Neuronal stem cell (in vitro differentiated cells): ENCODE measurements around the gene GCM1.

ENCODE experiments used
- DNase-seq: peaks from one replicate; pipeline ENCODE4 v3.0.0-alpha.2; 2013; ENCODE audit warnings: low spot score
- H2AFZ ChIP-seq: one replicate; pipeline ENCODE4 v1.6.1; 2013; ENCODE audit warnings: mild to moderate bottlenecking, low read length, inconsistent platforms
- H2AK5ac ChIP-seq: 2 replicates; pipeline ENCODE4 v1.6.1; 2013; ENCODE audit warnings: low read depth, mild to moderate bottlenecking, inconsistent platforms, low read length, moderate library complexity, mixed read lengths
- H2BK120ac ChIP-seq: 2 replicates; pipeline ENCODE4 v1.6.1; 2013; ENCODE audit warnings: low read depth, mild to moderate bottlenecking, inconsistent platforms, low read length, moderate library complexity, mixed read lengths
- H2BK12ac ChIP-seq: one replicate; pipeline ENCODE4 v1.6.1; 2013; ENCODE audit warnings: low read length, inconsistent platforms
- H2BK15ac ChIP-seq: 2 replicates; pipeline ENCODE4 v1.6.1; 2013; ENCODE audit warnings: mild to moderate bottlenecking, low read length, inconsistent platforms, mixed read lengths
- H2BK5ac ChIP-seq: one replicate; pipeline ENCODE4 v1.6.1; 2013; ENCODE audit warnings: inconsistent platforms, mild to moderate bottlenecking, low read length, moderate library complexity
- H3K14ac ChIP-seq: one replicate; pipeline ENCODE4 v1.6.1; 2013; ENCODE audit warnings: low read length, inconsistent platforms
- H3K18ac ChIP-seq: 2 replicates; pipeline ENCODE4 v1.6.1; 2013; ENCODE audit warnings: low read length, inconsistent platforms
- H3K23ac ChIP-seq: 2 replicates; pipeline ENCODE4 v1.6.1; 2013; ENCODE audit warnings: low read depth, mild to moderate bottlenecking, mixed read lengths, low read length, inconsistent platforms; ENCODE audit not compliant: poor library complexity
- H3K27ac ChIP-seq: replicated peaks from 3 replicates; pipeline ENCODE4 v1.5.1; 2013; ENCODE audit warnings: low read length, inconsistent platforms
- H3K27me3 ChIP-seq, 3 experiments: 2 replicates each; pipeline ENCODE4 v1.6.1; 2013; ENCODE audit warnings: low read length in 3 of 3, mild to moderate bottlenecking in 2 of 3, inconsistent platforms in 1 of 3, low read depth in 1 of 3, mixed read lengths in 1 of 3, moderate library complexity in 1 of 3; ENCODE audit not compliant: control insufficient read depth in 3 of 3, insufficient read depth in 3 of 3
- H3K36me3 ChIP-seq, 2 donors: replicated peaks in 1 of 2; 2 replicates each; pipeline ENCODE4 v1.6.1; 2013; ENCODE audit warnings: low read length in 2 of 2; ENCODE audit not compliant: control insufficient read depth in 2 of 2, insufficient read depth in 2 of 2
- H3K4ac ChIP-seq: 2 replicates; pipeline ENCODE4 v1.6.1; 2013; ENCODE audit warnings: inconsistent platforms, mild to moderate bottlenecking, low read length, moderate library complexity
- H3K4me1 ChIP-seq, 2 donors: 1 replicate in 1 of 2; 2 replicates in 1 of 2; pipeline ENCODE4 v1.6.1; 2013; ENCODE audit warnings: low read length in 2 of 2, low read depth in 1 of 2; ENCODE audit not compliant: control insufficient read depth in 2 of 2, insufficient read depth in 1 of 2
- H3K4me2 ChIP-seq: one replicate; pipeline ENCODE4 v1.6.1; 2013; ENCODE audit warnings: mild to moderate bottlenecking, low read length, inconsistent platforms; ENCODE audit not compliant: insufficient read depth, poor library complexity, severe bottlenecking
- H3K4me3 ChIP-seq, 2 donors: 2 replicates each; pipeline ENCODE4 v1.5.1; 2013; ENCODE audit warnings: low read length in 2 of 2, mild to moderate bottlenecking in 2 of 2, inconsistent platforms in 1 of 2, moderate library complexity in 1 of 2
- H3K79me1 ChIP-seq: one replicate; pipeline ENCODE4 v1.6.1; 2013; ENCODE audit warnings: low read depth, mild to moderate bottlenecking, inconsistent platforms, low read length, moderate library complexity
- H3K9ac ChIP-seq: one replicate; pipeline ENCODE4 v1.6.1; 2013; ENCODE audit warnings: mild to moderate bottlenecking, low read depth, low read length, inconsistent platforms; ENCODE audit not compliant: poor library complexity
- H3K9me3 ChIP-seq, 2 donors: replicated peaks in 1 of 2; 2 replicates each; pipeline versions ENCODE3 to v1.6.1; 2013; ENCODE audit warnings: low read length in 2 of 2, mild to moderate bottlenecking in 2 of 2, inconsistent platforms in 1 of 2, low read depth in 1 of 2, mixed read lengths in 1 of 2, moderate library complexity in 1 of 2; ENCODE audit not compliant: control insufficient read depth in 2 of 2, insufficient read depth in 1 of 2
- H4K8ac ChIP-seq: one replicate; pipeline ENCODE4 v1.6.1; 2013; ENCODE audit warnings: low read depth, mild to moderate bottlenecking, inconsistent platforms, low read length, moderate library complexity
- H4K91ac ChIP-seq: one replicate; pipeline ENCODE4 v1.6.1; 2013; ENCODE audit warnings: low read length, low read depth, mild to moderate bottlenecking, inconsistent platforms; ENCODE audit not compliant: poor library complexity
- WGBS, 2 donors: extraction: QIAGEN DNeasy Blood & Tissue Kit; methylation state at CpG; one replicate each; pipeline ENCODE4 v1.1.7; 2013; ENCODE audit warnings: missing lambda C conversion rate in 2 of 2, mixed read lengths in 1 of 2; ENCODE audit not compliant: insufficient read length in 2 of 2, insufficient replicate concordance in 1 of 2; ENCODE audit errors: extremely low coverage in 2 of 2; 5-methylcytosine and 5-hydroxymethylcytosine counted together

Gene GCM1

DNA sequence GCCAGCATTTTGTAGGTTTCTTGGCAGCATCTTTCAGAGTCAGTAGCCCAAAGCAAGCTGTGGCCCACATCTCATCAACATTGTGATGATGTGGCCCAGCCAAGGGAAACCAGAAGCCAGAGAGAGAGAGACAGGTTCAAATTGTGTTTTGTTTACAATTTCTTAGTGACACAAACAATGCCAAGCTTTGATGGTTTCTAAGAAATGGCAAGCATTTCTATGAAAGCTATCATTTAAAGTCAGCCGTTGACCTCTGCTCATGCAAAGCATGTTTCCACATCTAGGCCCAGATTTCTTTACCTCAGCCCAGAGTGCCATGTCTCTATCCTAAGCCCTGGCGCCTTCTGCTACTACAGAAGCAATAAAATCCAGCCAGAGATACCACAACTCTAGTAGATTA is 32.9 kb downstream of the GCM1 start:
- no peaks in the 10 kb centered on the region for H3K9me3 ChIP-seq
- H3K79me1 ChIP-seq = no peaks in the 10 kb centered on the region
- no peak overlapping the region for H3K4me2 ChIP-seq
- H2BK12ac ChIP-seq = no peak overlapping the region
- H2BK120ac ChIP-seq = no peak overlapping the region
- WGBS, 2 donors = no CpG with 5 or more reads among the region's 2 CpGs
- DNase-seq = no peak
- H3K23ac ChIP-seq = no peak overlapping the region
- H2BK15ac ChIP-seq = no peak overlapping the region
- no peak overlapping the region for H2AK5ac ChIP-seq
- no peak overlapping the region for H2AFZ ChIP-seq
- H3K4ac ChIP-seq = no peak overlapping the region
- peaks cover 0 to 4% (median 0%) of the 10 kb centered on the region in 3 experiments for H3K27me3 ChIP-seq
- H3K9ac ChIP-seq = no peak overlapping the region
- H3K4me1 ChIP-seq = no peaks in the 10 kb centered on the region
- H3K27ac ChIP-seq = no peak overlapping the region
- H3K14ac ChIP-seq = no peak overlapping the region
- H3K4me3 ChIP-seq = no peak overlapping the region
- no peak overlapping the region for H4K8ac ChIP-seq
- H3K18ac ChIP-seq = no peak overlapping the region
- no peak overlapping the region for H4K91ac ChIP-seq
- H3K36me3 ChIP-seq = no peaks in the 10 kb centered on the region
- no peak overlapping the region for H2BK5ac ChIP-seq

DNA sequence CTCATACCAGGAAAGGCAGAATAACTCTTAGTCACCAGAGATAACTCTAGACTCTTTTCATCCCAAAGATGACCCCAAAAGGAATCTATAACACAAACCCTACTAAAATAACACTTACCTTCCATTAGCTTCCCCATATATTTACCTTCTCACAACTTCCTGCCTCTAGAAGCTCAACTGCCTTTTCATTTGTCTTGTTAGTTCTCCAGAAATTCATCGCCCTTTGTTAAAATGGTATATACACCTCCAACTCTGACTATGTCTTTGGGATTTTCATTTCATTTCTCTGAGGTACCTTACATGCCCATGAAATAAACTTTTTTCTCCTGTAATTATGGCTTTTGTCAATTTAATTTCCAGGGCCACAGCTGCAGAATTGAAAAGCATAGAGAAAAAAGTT is 33.5 kb downstream of the GCM1 start:
- Histone ChIP-seq H2BK120ac (no peak overlapping the region), H3K9ac (no peak overlapping the region), H3K79me1 (no peaks in the 10 kb centered on the region), H3K4ac (no peak overlapping the region), H3K9me3 (no peaks in the 10 kb centered on the region), H3K27me3 (peaks cover 0 to 4% (median 0%) of the 10 kb centered on the region in 3 experiments), H2BK12ac (no peak overlapping the region), H3K14ac (no peak overlapping the region), H3K36me3 (no peaks in the 10 kb centered on the region), H3K18ac (no peak overlapping the region), H3K4me3 (no peak overlapping the region), H4K91ac (no peak overlapping the region), H3K23ac (no peak overlapping the region), H2AFZ (no peak overlapping the region), H2BK15ac (no peak overlapping the region), H3K4me2 (no peak overlapping the region), H4K8ac (no peak overlapping the region), H3K27ac (no peak overlapping the region), H2BK5ac (no peak overlapping the region), H2AK5ac (no peak overlapping the region), H3K4me1 (no peaks in the 10 kb centered on the region)
- DNase-seq = no peak
- no CpG with 5 or more reads among the region's 1 CpG for whole genome bisulfite sequencing, 2 donors

DNA sequence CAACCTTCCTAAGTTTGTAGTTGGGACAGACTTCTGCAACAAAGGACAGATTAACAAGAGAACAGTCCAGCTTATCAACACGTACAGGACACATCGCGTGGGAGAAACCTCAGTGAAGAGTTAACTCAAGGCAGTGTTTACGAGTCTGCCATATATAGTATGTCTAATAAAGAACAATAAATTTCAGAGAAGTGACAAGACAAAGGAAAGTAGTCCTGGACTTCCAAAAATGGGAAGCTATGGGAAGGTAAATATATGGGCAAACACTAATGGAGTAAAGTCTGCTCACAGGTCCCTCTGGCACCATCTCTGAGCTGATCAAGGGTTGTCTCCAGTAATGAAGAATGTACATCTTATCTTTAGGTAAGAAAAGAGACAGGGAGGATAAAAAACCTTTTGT is 34.9 kb downstream of the GCM1 start:
- whole genome bisulfite sequencing, 2 donors = no CpG with 5 or more reads among the region's 4 CpGs
- no peaks in the 10 kb centered on the region for H3K9me3 ChIP-seq
- no peaks in the 10 kb centered on the region for H3K79me1 ChIP-seq
- no peak overlapping the region for H3K4ac ChIP-seq
- no peaks in the 10 kb centered on the region for H3K27me3 ChIP-seq
- DNase-seq = no peak
- H2BK12ac ChIP-seq = no peak overlapping the region
- H2BK120ac ChIP-seq = no peak overlapping the region
- H3K23ac ChIP-seq = no peak overlapping the region
- no peak overlapping the region for H3K4me2 ChIP-seq
- no peaks in the 10 kb centered on the region for H3K4me1 ChIP-seq
- H3K36me3 ChIP-seq = no peaks in the 10 kb centered on the region
- no peak overlapping the region for H3K18ac ChIP-seq
- H2BK15ac ChIP-seq = no peak overlapping the region
- no peak overlapping the region for H4K91ac ChIP-seq
- no peak overlapping the region for H3K14ac ChIP-seq
- no peak overlapping the region for H3K9ac ChIP-seq
- H3K27ac ChIP-seq = no peak overlapping the region
- no peak overlapping the region for H3K4me3 ChIP-seq
- no peak overlapping the region for H4K8ac ChIP-seq
- H2BK5ac ChIP-seq = no peak overlapping the region
- no peak overlapping the region for H2AFZ ChIP-seq
- no peak overlapping the region for H2AK5ac ChIP-seq

DNA sequence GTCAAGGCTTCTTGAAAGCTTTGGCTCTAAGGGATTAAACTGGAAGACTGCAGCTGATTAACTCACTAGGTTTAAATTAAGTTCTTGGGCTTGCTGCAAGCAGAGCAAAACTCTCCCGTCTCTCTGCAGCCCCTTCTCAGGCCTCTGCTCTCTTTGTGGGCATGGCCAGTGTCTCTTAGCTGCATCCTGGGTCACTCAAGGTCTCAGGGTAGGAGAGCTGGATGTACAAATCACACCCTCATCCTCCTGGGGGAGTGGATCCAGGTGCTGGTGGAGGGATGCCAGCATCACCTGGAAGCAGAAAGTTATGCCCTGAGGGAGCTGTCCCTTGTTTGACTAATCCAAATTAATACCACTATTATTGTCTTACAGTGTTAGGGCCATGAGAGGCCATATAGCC is 35.8 kb downstream of the GCM1 start:
- H2BK120ac ChIP-seq = no peak overlapping the region
- no peak overlapping the region for H3K4me3 ChIP-seq
- H2BK15ac ChIP-seq = no peak overlapping the region
- no peak overlapping the region for H3K23ac ChIP-seq
- no CpG with 5 or more reads among the region's 1 CpG for WGBS, 2 donors
- H2AFZ ChIP-seq = no peak overlapping the region
- H3K79me1 ChIP-seq = no peaks in the 10 kb centered on the region
- no peak overlapping the region for H2BK12ac ChIP-seq
- H2BK5ac ChIP-seq = no peak overlapping the region
- H3K27me3 ChIP-seq = no peaks in the 10 kb centered on the region
- no peak overlapping the region for H3K4ac ChIP-seq
- no peak overlapping the region for H3K4me2 ChIP-seq
- H4K8ac ChIP-seq = no peak overlapping the region
- DNase-seq = no peak
- no peaks in the 10 kb centered on the region for H3K36me3 ChIP-seq
- no peaks in the 10 kb centered on the region for H3K9me3 ChIP-seq
- H3K4me1 ChIP-seq = no peaks in the 10 kb centered on the region
- no peak overlapping the region for H2AK5ac ChIP-seq
- H4K91ac ChIP-seq = no peak overlapping the region
- no peak overlapping the region for H3K9ac ChIP-seq
- no peak overlapping the region for H3K27ac ChIP-seq
- H3K18ac ChIP-seq = no peak overlapping the region
- no peak overlapping the region for H3K14ac ChIP-seq
